Left ventricle myocardium inferior (tissue), 1 donor: ENCODE data around the gene ADGRA1. TPM values are rescaled to one million over a fixed set of nuclear protein-coding genes. Genes with fewer than 3 reads are reported as not detected.

Experiments used
- DNase-seq: peaks from one replicate; pipeline ENCODE4 v3.0.0-alpha.2; 2020
- H3K27ac ChIP-seq: fragments of 200-600 bp; replicated peaks from 2 replicates; pipeline ENCODE4 v1.8.0; 2021
- H3K27me3 ChIP-seq: fragments of 200-600 bp; 2 replicates; pipeline ENCODE4 v1.8.0; 2021; ENCODE audit warnings: low read depth
- H3K36me3 ChIP-seq: fragments of 200-600 bp; 2 replicates; pipeline ENCODE4 v1.8.0; 2021
- H3K4me1 ChIP-seq: fragments of 200-600 bp; 2 replicates; pipeline ENCODE4 v1.8.0; 2021
- H3K4me3 ChIP-seq: fragments of 200-600 bp; 2 replicates; pipeline ENCODE4 v1.8.0; 2021; ENCODE audit warnings: mild to moderate bottlenecking, moderate library complexity
- H3K9me3 ChIP-seq: fragments of 200-600 bp; replicated peaks from 2 replicates; pipeline ENCODE4 v1.8.0; 2021
- CTCF ChIP-seq: fragments of 200-600 bp; IDR thresholded peaks from 2 replicates; pipeline ENCODE4 v1.8.0; 2021; ENCODE audit warnings: antibody characterized with exemption, mild to moderate bottlenecking, borderline replicate concordance
- intact Hi-C: fragments of 100-400 bp; cut with micrococcal nuclease; formaldehyde crosslinking; loops from one replicate; pipeline ENCODE4 v1.11.0; 2022
- total RNA-seq: library from RNA; stranded (reverse); fragmentation: NEBNext Ultra II Directional; extraction: Animal tissue kit (Norgen Biotek cat#: 25700); gene quantifications from one replicate; pipeline ENCODE4 v1.2.1, GENCODE V29; 2021
- donor health status: DM: no; HTN: yes; CAD: no; lungs with severe emphysema.

Gene ADGRA1
- total RNA-seq, 1 donor from 2014 or later: not detected

GRCh38 chr10:133129071-133129858 lies 41.5 kb downstream of the ADGRA1 start:
- TF ChIP-seq CTCF: no peak
- Histone ChIP-seq H3K4me3 (no peak overlapping the region), H3K9me3 (no peaks in the 10 kb centered on the region), H3K27me3 (peaks cover 37% of the 10 kb centered on the region), H3K27ac (no peak overlapping the region), H3K4me1 (peaks cover 4% of the 10 kb centered on the region), H3K36me3 (no peaks in the 10 kb centered on the region)
- peak; percentile 10 for DNase-seq
- intact Hi-C loops: no loop called here

- DNase-seq: no peak
Observed at GRCh38 chr10:133129859-133130495, 42.3 kb downstream of the ADGRA1 start.

GRCh38 chr10:133130602-133131001 lies 42.9 kb downstream of the ADGRA1 start:
- peaks cover 25% of the 10 kb centered on the region for H3K27me3 ChIP-seq
- no peaks in the 10 kb centered on the region for H3K36me3 ChIP-seq
- DNase-seq: peak; percentile 2
- no peak for TF ChIP-seq CTCF
- H3K4me1 ChIP-seq: no peaks in the 10 kb centered on the region
- H3K9me3 ChIP-seq: no peaks in the 10 kb centered on the region
- intact Hi-C loops: no loop called here
- H3K27ac ChIP-seq: no peak overlapping the region
- no peak overlapping the region for H3K4me3 ChIP-seq

More at GRCh38 chr10:133129859-133130495, 42.3 kb downstream of the ADGRA1 start:
- H3K9me3 ChIP-seq: no peaks in the 10 kb centered on the region
- intact Hi-C loops: no loop called here
- no peak overlapping the region for H3K27ac ChIP-seq
- no peak overlapping the region for H3K4me3 ChIP-seq
- H3K4me1 ChIP-seq: peaks cover 2% of the 10 kb centered on the region
- no peaks in the 10 kb centered on the region for H3K36me3 ChIP-seq
- no peak for TF ChIP-seq CTCF
- H3K27me3 ChIP-seq: peaks cover 30% of the 10 kb centered on the region

- H3K4me1 ChIP-seq: no peaks in the 10 kb centered on the region
- H3K27me3 ChIP-seq: peaks cover 21% of the 10 kb centered on the region
- H3K36me3 ChIP-seq: no peaks in the 10 kb centered on the region
- H3K9me3 ChIP-seq: no peaks in the 10 kb centered on the region
- H3K27ac ChIP-seq: no peak overlapping the region
- no peak overlapping the region for H3K4me3 ChIP-seq
- no peak for TF ChIP-seq CTCF
- no peak for DNase-seq
- intact Hi-C loops: no loop called here
Observed at GRCh38 chr10:133131053-133131452, 43.3 kb downstream of the ADGRA1 start.

GRCh38 chr10:133131734-133132472 lies 44.2 kb downstream of the ADGRA1 start:
- TF ChIP-seq CTCF: no peak
- H3K4me3 ChIP-seq: no peak overlapping the region
- no peaks in the 10 kb centered on the region for H3K36me3 ChIP-seq
- intact Hi-C loops: no loop called here
- no peak for DNase-seq
- no peaks in the 10 kb centered on the region for H3K4me1 ChIP-seq
- peaks cover 12% of the 10 kb centered on the region for H3K27me3 ChIP-seq
- H3K9me3 ChIP-seq: no peaks in the 10 kb centered on the region
- no peak overlapping the region for H3K27ac ChIP-seq
